DOHH2 (cell line): Measurements from ENCODE around the gene TMEM132D.

Experiments
- EZH2phosphoT487 ChIP-seq: fragments of 200-600 bp; sonication (generic); IDR thresholded peaks from 2 replicates; pipeline ENCODE4 v1.6.1; 2017; ENCODE audit warnings: borderline replicate concordance, mild to moderate bottlenecking, antibody characterized with exemption, low read length, moderate library complexity, mixed read lengths
- TF ChIP-seq, protein P1 (sequence below): fragments of 200-600 bp; sonication (generic); IDR thresholded peaks from one replicate; pipeline ENCODE4 v1.5.1; 2014; ENCODE audit warnings: antibody characterized with exemption, mild to moderate bottlenecking, low read depth, low read length; ENCODE audit not compliant: poor library complexity, severe bottlenecking

DNA sequence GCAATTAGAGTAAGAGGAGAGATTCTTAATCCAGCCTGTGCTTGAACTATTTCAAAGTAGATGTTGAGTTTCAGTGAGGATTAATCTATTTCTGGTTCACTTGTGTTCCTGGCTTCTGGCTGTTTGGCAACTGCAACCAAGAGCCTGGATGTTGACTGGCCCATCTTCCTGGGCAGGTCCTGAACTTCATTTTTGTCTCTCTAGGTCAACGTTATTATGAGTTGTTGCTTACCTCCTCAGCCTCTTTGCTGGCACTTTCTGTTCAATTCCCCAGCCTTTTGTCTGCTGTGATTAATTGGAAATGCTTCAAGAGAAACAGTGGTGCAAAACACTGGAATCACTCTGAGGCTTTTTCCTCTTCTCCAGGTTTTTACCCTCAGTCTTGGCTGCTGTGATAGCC, 56.8 kb downstream of the TMEM132D start:
- TF ChIP-seq EZH2phosphoT487: no peak
- TF ChIP-seq, protein P1, sequence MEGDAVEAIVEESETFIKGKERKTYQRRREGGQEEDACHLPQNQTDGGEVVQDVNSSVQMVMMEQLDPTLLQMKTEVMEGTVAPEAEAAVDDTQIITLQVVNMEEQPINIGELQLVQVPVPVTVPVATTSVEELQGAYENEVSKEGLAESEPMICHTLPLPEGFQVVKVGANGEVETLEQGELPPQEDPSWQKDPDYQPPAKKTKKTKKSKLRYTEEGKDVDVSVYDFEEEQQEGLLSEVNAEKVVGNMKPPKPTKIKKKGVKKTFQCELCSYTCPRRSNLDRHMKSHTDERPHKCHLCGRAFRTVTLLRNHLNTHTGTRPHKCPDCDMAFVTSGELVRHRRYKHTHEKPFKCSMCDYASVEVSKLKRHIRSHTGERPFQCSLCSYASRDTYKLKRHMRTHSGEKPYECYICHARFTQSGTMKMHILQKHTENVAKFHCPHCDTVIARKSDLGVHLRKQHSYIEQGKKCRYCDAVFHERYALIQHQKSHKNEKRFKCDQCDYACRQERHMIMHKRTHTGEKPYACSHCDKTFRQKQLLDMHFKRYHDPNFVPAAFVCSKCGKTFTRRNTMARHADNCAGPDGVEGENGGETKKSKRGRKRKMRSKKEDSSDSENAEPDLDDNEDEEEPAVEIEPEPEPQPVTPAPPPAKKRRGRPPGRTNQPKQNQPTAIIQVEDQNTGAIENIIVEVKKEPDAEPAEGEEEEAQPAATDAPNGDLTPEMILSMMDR: no peak
